ENCODE measurements around the gene DOK6. TPM values are rescaled to one million over a fixed set of nuclear protein-coding genes. Genes with fewer than 3 reads are reported as not detected.

DOK6 gene
- total RNA-seq, 1 donor from 2014 or later = 0.04 TPM

- ATAC-seq = no peak
These were observed 290.5 kb downstream of the DOK6 start for GRCh38 chr18:69691008-69691760.

GRCh38 chr18:69697069-69697468 lies 296.4 kb downstream of the DOK6 start:
- ATAC-seq = no peak

GRCh38 chr18:69697689-69698088 lies 297.0 kb downstream of the DOK6 start:
- no peak for ATAC-seq

GRCh38 chr18:69701305-69701704 lies 300.6 kb downstream of the DOK6 start:
- no peak for ATAC-seq

GRCh38 chr18:69703461-69703860 lies 302.8 kb downstream of the DOK6 start:
- no peak for ATAC-seq

GRCh38 chr18:69705987-69706386 lies 305.3 kb downstream of the DOK6 start:
- no peak for ATAC-seq

- ATAC-seq = no peak
These were observed 308.2 kb downstream of the DOK6 start for GRCh38 chr18:69708844-69709243.

- ATAC-seq = no peak
These were observed 314.6 kb downstream of the DOK6 start for GRCh38 chr18:69715191-69715795.

GRCh38 chr18:69717586-69717985 lies 316.9 kb downstream of the DOK6 start:
- no peak for ATAC-seq

GRCh38 chr18:69718912-69719547 lies 318.3 kb downstream of the DOK6 start:
- ATAC-seq = no peak

- ATAC-seq = no peak
These were observed 319.7 kb downstream of the DOK6 start for GRCh38 chr18:69720422-69720821.

- ATAC-seq = no peak
These were observed 322.7 kb downstream of the DOK6 start for GRCh38 chr18:69723434-69723833.

GRCh38 chr18:69725009-69725408 lies 324.3 kb downstream of the DOK6 start:
- no peak for ATAC-seq

- no peak for ATAC-seq
These were observed 325.3 kb downstream of the DOK6 start for GRCh38 chr18:69725855-69726508.

- no peak for ATAC-seq
These were observed 327.4 kb downstream of the DOK6 start for GRCh38 chr18:69727912-69728572.

GRCh38 chr18:69730664-69731063 lies 330.0 kb downstream of the DOK6 start:
- no peak for ATAC-seq

GRCh38 chr18:69734536-69734935 lies 333.8 kb downstream of the DOK6 start:
- ATAC-seq = no peak

GRCh38 chr18:69736730-69737129 lies 336.0 kb downstream of the DOK6 start:
- no peak for ATAC-seq

- no peak for ATAC-seq
These were observed 337.2 kb downstream of the DOK6 start for GRCh38 chr18:69737851-69738250.

GRCh38 chr18:69747388-69747787 lies 346.7 kb downstream of the DOK6 start:
- ATAC-seq = no peak

GRCh38 chr18:69752737-69753380 lies 352.2 kb downstream of the DOK6 start:
- ATAC-seq = no peak

- no peak for ATAC-seq
These were observed 353.4 kb downstream of the DOK6 start for GRCh38 chr18:69754108-69754507.
